GM21825 (cell line): Measurements from ENCODE around the gene GALNT1.

Experiments used
- ATAC-seq: cut with Tn5 transposase; IDR thresholded peaks from one replicate; pipeline ENCODE4 v1.9.1; 2021; ENCODE audit warnings: mild to moderate bottlenecking, moderate library complexity; ENCODE audit not compliant: unreplicated experiment

Gene GALNT1

GRCh38 chr18:35711227-35711626 is 129.7 kb downstream of the GALNT1 start:
- ATAC-seq: no peak

DNA sequence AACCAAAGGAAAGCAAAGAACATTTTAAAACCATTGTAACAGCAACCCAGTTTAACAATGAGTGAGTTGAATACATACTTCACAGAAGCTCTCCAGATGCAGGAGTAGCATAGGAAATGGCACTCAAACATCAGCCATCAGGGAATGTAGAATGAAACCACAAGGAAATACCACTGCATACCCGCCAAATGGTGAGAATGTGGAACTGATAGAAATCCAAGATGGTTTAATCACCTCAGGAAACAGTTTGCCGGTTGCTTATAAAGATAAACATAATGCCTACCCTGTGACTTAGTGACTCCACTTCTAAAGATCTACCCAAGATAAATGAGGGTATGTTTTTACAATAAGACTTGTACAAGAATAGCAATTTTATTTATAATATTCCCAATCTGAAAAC is 132.0 kb downstream of the GALNT1 start:
- no peak for ATAC-seq

GRCh38 chr18:35714539-35714938 is 133.0 kb downstream of the GALNT1 start:
- no peak for ATAC-seq

DNA sequence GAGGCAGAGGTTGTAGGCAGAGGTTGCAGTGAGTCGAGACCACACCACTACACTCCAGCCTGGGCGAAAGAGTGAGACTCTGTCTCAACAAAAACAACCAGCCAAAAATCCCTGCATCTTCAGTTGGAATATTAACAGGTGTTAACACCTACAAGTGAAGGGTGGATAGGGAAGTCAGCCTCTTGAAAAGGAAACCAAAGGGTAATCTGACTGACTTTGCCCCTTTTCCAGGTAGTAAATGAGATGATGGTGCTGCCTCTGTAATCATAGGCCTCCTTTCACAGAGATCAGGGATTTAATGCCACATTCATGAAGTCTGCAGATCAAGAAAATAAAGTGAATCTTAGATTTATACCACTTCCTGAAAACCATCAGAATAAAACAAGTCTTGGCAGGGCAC is 133.6 kb downstream of the GALNT1 start:
- no peak for ATAC-seq

DNA sequence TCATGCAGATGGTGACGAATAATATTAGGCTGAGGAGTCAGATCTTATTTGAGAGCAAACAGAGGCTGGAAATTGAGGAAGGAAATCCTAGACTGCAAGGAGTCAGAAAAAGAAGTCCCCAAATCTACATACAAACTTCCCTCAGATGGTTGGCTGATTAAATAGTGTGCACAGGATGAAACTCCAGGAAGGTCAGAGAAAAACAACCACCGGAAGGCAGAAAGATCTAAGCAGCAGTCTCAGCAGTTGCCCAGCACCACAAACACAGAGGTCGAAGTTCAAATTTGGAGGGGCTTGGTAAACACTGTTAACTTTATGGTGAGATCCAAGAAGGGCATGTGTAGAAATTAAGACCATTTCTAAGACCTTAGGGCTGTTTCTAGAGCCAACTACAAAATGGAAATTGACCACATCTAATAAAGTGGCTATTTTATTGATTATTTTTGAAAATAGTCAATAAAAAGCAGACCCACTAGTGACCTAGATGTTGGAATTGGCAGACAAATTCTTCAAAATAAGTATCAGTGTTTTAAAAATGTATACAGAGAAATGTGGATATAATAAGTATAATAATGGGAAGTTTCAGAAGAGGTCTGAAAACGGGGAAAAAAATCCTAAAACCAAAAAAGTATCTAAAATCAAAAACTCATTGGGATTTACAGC is 134.8 kb downstream of the GALNT1 start:
- no peak for ATAC-seq

GRCh38 chr18:35717182-35717581 is 135.6 kb downstream of the GALNT1 start:
- ATAC-seq: no peak

- no peak for ATAC-seq
Observed at GRCh38 chr18:35721431-35722081, 140.0 kb downstream of the GALNT1 start.

DNA sequence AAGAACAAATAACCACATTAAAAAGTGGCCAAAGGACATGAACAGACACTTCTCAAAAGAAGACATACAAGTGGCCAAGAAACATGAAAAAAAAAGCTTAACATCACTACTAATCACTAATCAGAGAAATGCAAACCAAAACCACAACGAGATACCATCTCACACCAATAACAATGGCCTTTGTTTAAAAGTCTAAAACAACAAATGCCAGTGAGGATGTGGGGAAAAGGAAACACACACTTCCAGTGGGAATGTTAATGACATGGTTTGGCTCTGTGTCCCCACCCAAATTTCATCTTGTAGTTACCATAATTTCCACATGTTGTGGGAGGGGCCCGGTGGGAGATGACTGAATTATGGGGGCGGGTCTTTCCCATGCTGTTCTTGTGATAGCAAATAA is 147.1 kb downstream of the GALNT1 start:
- ATAC-seq: no peak

- ATAC-seq: no peak
Observed at GRCh38 chr18:35729991-35730668, 148.6 kb downstream of the GALNT1 start.

DNA sequence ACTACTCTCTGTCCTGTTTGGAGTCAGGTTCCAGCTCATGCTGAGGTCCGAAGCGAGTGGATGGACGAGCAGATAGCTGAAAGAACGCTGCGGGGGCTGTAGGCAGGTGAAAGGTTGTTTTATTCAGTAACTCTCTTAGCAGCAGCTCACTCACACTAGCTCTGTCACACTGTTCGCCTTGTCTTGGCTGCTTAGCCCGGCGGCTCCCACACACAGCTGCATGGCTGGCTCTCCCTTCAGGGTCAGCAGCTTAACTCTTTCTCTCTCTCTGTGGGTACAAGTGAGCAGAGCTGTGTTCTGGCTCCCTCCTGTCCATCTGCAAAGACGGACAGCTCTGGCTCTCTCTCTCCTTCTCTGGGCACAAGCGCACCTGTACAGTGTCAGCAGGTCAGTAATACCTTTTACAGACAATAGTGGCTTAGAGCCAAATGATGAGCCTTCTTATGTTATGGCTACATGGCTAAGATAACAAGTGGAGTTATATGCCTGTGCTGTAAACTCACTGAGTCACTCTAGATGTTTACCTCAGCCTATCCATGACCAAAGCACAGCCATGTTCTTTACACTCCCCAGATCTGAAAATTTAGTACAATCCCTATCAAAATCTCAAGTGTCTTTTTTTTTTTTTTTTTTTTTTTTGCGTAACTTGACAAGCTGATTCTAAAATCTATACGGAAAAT is 149.3 kb downstream of the GALNT1 start:
- ATAC-seq: no peak

DNA sequence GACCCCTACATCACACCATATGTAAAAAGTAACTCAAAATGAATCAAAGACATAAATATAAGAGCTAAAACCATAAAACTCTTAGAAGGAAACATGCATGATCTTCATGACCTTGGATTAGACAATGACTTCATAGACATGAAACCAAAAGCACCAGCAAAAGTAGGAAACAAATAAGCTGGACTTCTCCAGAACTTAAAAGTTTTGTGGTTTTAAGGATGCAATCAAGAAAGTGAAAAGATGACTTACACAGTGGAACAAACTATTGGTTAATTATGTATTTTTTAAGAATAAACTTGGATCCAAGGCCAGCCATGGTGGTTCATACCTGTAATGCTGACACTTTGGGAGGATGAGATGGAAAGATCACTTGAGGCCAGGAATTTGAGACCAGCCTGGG is 150.2 kb downstream of the GALNT1 start:
- ATAC-seq: no peak

DNA sequence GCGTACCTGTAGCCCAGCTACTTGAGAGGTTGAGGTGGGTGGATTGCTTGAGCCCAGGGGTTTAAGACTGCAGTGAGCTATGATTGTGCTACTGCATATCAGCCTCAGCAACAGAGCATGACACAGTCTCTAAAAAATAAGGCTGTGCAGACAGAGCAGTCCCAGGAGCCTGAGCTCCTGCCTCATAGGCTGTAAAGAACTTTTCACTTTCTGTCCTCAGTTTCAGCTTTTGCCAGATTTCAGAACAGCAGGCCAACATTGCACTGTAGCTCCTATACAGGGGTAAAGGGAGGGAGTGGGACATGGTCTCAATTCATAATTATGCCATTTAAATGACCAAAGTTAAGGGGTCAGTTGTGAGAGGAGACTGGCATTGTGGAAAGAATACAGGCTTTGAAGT is 150.6 kb downstream of the GALNT1 start:
- ATAC-seq: no peak

GRCh38 chr18:35732636-35733035 is 151.1 kb downstream of the GALNT1 start:
- no peak for ATAC-seq

- no peak for ATAC-seq
Observed at GRCh38 chr18:35733408-35733807, 151.9 kb downstream of the GALNT1 start.

DNA sequence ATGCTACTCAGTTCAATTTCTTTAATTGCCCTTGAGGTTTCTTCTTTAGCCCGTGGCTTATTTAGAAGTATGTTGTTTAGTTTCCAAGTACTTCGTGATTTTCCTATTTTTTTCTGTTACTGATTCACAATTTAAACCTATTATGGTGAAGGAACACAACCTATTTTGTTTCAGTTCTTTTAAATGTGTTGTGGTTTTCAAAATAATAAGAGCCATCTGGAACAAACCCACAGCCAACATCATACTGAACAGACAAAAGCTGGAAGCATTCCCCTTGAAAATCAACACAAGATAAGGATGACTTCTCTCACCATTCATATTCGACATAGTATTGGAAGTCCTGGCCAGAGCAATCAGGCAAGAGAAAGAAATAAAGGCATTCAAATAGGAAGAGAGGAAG is 155.2 kb downstream of the GALNT1 start:
- no peak for ATAC-seq

- ATAC-seq: no peak
Observed at GRCh38 chr18:35739778-35740177, 158.2 kb downstream of the GALNT1 start.

DNA sequence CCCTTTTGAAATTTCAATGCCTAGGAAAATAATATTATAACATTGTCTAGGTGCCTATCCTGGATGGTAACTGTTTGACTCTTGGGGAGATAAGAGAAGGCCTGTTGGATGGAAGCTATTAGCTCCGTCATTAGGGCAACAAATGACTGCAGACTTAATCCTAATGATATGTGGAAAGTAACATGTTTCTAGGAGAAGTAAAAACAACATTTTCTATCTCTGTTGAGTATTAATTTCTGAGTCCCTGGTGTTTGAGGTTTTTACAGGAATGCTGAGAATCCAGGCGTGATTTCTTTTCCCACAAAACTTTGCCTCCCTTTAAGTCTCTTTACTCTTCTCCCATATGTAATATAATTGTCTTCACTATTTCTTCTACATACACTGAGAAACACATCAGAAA is 159.1 kb downstream of the GALNT1 start:
- ATAC-seq: no peak

DNA sequence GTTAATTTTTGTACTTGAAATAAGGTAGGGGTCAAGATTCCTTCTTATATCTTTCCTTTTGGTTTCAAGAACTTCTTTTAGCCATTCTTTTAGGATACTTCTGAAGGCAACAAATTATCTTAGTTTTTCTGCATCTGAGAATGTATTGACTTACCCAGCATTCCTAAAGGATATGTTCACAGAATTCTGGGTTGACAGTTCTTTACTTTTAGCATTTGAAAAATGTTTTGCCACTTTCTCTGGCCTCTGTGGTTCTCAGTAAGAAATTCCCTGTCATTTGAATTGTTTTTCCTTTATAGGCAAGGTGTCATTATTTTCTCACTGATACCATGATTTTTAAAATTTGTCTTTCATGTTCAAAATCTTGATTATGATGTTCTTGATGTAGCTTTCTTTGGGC is 162.4 kb downstream of the GALNT1 start:
- ATAC-seq: no peak

DNA sequence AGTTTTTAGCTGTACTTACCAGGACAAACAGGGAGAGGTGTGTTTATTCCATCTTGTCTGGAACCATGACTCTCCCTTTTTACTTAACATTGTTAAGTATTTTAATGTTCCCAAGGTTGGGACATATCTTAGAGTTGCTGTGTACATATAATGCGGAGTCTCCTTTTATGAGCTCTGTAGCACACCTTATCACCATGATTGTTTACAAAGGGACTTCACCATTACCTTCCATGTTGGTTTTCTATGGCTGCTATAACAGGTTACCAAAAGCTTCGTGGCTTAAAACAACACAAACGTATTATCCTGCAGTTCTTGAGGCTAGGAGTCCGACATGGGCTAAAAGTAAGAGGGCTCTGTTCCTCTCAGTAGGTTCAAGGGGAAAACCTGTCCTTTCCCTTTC is 164.3 kb downstream of the GALNT1 start:
- ATAC-seq: no peak

DNA sequence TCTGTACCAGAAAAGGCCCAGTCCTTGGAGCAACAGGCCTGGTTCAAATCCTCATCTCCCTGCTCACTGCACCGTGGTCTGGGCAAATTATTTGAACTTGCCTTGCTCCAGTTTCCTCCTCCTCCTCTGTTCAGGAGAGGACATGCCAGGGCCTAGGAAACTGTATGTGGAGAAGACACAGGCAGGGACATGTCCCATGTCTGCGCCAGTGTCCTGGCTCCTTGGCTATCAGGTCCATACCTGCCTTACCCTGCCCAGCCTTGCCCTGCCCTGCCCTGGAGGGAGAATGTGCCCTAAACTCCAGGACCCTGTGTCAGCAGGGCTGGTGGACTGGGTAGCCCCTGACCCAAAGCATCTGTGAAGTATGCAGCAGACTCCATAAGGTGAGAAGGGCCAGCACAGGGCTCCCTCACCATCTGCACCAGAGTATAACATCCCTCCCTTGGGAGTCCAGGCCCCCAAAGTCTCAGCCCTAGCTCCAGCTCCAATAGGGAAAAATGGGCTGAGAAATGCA is 165.3 kb downstream of the GALNT1 start:
- no peak for ATAC-seq

DNA sequence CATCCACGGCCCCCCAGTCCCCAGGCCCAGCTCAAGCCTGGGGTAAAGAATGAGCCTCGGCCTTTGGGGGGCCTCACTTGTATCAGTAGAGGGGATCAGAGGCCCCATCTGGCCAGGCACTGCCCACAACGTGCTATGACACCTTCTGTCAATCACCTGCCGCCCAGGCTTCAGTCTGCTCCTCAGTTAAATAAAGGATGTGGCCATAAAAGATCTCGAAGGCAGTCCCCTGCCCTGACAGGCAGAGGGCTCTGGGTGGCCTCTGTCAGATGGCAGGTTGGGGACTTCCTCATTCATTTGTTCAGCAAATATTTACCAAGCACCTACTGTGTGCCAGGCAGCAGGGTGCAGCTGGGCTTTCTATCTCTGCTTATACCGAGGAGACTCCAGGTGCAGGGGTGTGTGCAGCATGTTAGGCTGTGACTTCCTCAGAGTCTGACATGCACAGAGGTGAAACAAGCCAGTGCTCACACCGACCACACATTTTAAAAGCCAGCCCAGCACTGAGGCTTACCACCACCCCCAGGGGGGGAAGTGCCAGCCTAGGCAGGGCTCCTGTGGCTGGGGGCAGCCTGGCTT is 166.4 kb downstream of the GALNT1 start:
- ATAC-seq: peak; percentile 96
